SH-SY5Y (cell line): ENCODE measurements around the gene GADD45B.

Experiments used
- GATA2 ChIP-seq: IDR thresholded peaks from 2 replicates; pipeline ENCODE4 v1.6.1; 2011; ENCODE audit warnings: mild to moderate bottlenecking, low read depth, low read length
- GATA3 ChIP-seq: IDR thresholded peaks from 2 replicates; pipeline ENCODE4 v1.6.1; 2011; ENCODE audit warnings: low read depth, mild to moderate bottlenecking, low read length, moderate library complexity

- TF ChIP-seq GATA2 (no peak), GATA3 (no peak)
Observed at GRCh38 chr19:2492870-2493269, 16.9 kb downstream of the GADD45B start.
